IPS-11a (cell line): ENCODE results near the gene DHX40.
"Not testable (repeated sequence)": the region's sequence is repeated elsewhere in the genome, so short reads cannot be mapped to it uniquely, and the experiment has no call there.

Experiments
- H3K4me3 ChIP-seq: one replicate; pipeline ENCODE4 v1.5.1; 2013; ENCODE audit warnings: low read depth, low read length, control low read depth

Gene DHX40

GRCh38 chr17:59627770-59628171, 62.4 kb downstream of the DHX40 start:
- no peak overlapping the region for H3K4me3 ChIP-seq

- no peak overlapping the region for H3K4me3 ChIP-seq
These were observed 63.8 kb downstream of the DHX40 start for GRCh38 chr17:59629174-59629573.

DNA sequence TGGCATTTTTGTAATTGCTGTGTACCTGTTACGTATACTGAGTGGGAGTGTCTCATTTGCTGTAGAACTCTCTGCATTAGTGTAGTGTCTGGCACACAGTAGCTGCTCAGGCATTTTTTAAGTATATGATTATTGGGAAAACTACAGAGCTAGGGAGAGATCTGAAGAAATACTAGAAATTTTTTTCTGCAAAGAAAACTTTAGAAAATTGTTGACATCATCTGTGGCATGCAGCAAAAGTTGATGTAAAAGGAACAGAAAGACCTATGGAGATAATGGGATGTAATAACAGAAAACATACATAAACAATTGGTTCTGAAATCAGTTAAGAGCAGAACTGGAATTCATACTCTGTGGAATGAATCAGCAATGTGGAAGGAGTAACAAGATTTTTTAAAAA, 65.9 kb downstream of the DHX40 start:
- H3K4me3 ChIP-seq: no peak overlapping the region

- no peak overlapping the region for H3K4me3 ChIP-seq
These were observed 67.0 kb downstream of the DHX40 start for GRCh38 chr17:59632398-59632797.

DNA sequence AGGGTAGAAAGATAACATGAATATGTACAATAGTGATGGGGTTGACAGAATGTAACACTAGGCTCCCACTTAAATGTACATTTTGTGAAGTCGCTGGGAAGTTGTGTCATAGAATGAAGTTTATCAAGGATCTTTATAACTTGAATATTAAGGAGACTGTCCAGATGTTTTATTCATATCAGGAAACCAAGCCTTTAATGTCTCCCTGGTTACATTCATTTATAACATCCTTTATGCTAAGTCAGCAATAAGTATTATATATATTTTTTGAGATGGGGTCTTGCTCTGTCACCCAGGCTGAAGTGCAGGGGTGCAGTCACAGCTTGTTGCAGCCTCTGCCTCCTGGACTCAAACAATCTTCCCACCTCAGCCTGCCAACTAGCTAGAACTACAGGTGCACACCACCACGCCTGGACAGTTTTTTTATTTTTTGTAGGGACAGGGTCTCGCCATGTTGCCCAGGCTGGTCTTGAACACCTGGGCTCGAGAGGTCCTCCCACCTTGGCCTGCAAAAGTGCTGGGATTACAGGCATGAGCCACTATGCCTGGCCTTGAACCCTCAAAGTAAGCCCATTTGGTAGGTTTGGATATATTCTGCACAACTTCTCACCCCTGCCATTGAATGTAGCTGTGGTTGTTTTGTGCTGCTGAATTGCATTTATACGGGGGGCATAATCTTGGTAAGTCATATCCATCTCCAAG, 68.4 kb downstream of the DHX40 start:
- no peak overlapping the region for H3K4me3 ChIP-seq

DNA sequence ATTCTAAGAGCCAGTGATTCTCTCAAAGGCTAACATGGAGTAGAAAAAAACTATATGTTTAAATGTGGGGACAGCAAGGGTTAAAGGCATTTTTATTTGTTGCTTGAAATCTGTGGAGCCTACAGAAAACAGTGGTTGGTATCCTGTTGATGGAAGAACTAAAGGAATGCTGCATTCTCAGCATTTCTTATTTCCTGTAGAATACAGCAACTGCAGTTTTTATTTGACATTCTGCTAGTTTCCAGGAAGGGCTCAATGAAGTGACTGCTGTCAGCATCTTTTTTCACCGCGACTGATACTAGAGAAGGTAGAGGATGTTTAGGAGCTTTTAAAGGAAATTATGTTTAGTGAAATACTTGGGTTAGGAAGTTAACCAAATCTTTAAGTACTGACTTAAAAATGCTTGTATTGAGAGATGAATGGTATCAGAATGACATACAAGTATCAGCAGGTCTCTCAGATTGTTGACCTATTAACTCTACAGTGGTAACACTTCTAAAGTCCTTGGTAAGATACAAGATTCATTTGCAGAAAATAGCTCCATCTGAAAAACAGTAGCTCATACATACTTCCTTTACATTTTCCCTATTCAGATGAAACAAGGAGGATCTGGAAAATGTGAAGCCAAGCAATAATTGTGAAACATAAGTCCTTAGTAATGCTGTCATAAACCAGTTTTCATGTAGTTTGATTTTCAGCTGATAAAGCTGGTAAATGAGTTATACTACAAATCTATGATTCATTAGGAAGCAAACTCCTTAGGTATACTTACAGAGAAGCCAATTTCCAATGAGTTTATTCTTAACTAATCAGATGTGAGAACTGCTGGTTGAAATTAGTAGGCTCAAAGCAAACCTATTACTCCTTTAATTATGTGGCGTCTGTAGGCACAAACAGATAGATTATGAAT, 69.5 kb downstream of the DHX40 start:
- H3K4me3 ChIP-seq: no peak overlapping the region

DNA sequence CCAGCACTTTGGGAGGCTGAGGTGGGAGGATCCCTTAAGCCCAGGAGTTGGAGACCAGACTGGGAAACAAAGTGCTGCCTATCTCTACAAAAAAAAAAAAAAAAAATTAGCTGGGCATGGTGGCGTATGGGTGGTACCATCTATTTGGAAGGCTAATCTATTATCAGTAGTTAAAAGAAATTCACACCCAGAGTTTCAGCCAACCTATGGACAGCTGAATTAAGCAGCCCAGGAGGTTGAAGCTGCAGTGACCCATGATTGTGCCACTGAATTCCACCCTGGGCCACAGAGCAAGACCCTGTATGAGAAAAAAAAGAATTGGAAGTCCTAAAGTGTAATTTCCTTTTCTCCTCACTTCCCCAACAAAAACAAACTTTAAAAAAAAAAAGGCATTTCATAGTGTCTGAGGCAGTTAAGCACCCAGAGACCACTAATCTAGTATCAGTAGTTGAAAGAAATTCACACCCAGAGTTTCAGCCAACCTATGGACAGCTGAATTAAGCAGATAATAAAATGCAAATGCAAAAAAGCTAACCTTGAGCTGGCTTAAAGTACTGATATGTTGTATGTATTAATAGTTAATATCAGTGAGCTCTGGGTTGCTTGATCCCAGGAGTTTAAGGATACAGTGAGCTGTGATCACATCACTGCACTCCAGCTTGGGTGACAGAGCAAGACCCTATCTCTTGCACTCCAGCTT, 72.4 kb downstream of the DHX40 start:
- no peak overlapping the region for H3K4me3 ChIP-seq

GRCh38 chr17:59638553-59638952, 73.1 kb downstream of the DHX40 start:
- no peak overlapping the region for H3K4me3 ChIP-seq

- no peak overlapping the region for H3K4me3 ChIP-seq
These were observed 76.5 kb downstream of the DHX40 start for GRCh38 chr17:59641799-59642484.

GRCh38 chr17:59642565-59642964, 77.2 kb downstream of the DHX40 start:
- no peak overlapping the region for H3K4me3 ChIP-seq

- H3K4me3 ChIP-seq: no peak overlapping the region
These were observed 78.0 kb downstream of the DHX40 start for GRCh38 chr17:59643159-59644140.

DNA sequence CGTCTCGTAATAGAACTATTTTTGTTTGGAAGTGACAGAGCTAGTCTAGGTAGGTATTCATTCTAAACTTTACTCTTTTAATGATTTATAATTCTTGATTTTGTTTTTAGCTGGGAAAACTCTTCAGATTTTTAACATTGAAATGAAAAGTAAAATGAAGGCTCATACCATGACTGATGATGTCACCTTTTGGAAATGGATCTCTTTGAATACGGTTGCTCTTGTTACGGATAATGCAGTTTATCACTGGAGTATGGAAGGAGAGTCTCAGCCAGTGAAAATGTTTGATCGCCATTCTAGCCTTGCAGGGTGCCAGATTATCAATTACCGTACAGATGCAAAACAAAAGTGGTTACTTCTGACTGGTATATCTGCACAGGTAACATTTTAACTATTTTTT, 81.9 kb downstream of the DHX40 start:
- H3K4me3 ChIP-seq: no peak overlapping the region

- no peak overlapping the region for H3K4me3 ChIP-seq
These were observed 84.5 kb downstream of the DHX40 start for GRCh38 chr17:59649886-59650285.

DNA sequence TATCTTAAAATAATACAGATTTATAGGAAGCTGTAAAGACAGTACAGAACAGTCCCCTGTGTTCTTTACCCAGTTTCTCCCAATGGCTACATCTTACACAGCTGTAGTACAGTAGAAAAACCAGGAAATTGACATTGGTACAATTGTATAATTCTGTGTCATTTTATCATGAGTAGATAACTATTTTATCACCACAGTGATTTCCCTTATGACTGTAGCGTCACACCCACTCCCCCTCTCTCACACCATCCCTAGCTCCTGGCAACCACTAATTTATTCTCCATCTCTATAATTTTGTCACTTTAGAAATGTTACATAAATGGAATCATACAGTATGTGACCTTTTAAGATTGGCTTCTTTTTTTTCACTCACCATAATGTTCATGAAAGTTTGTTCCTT, 85.2 kb downstream of the DHX40 start:
- H3K4me3 ChIP-seq: no peak overlapping the region

DNA sequence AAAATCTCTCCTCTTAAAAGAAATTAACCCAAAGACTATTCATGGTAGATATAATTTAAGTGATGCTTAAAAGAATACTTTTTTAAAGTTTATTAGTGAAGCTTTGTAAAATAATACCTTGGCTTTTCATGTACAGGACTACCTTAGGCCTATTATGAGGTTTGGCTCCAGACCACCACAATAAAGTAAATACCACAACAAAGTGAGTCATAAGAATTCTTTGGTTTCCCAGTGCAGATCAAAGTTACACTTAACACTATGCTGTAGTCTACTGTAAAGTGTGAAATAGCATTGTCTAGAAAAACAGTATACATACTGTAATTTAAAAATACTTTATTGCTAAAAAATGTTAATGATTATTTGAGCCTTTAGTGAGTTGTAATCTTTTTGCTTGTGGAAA, 85.9 kb downstream of the DHX40 start:
- no peak overlapping the region for H3K4me3 ChIP-seq

- H3K4me3 ChIP-seq: no peak overlapping the region
These were observed 86.7 kb downstream of the DHX40 start for GRCh38 chr17:59652119-59652518.

GRCh38 chr17:59656624-59657023, 91.2 kb downstream of the DHX40 start:
- not testable (repeated sequence) for H3K4me3 ChIP-seq
